Cardiac septum (tissue), 1 donor: ENCODE measurements around the gene SLC2A5. TPM values are rescaled to one million over a fixed set of nuclear protein-coding genes. Genes with fewer than 3 reads are reported as not detected.

ENCODE experiments used
- DNase-seq: peaks from one replicate; pipeline ENCODE4 v3.0.0-alpha.2; 2020; ENCODE audit warnings: low spot score
- intact Hi-C: fragments of 100-400 bp; cut with DNase I; formaldehyde crosslinking; loops from one replicate; pipeline ENCODE4 v1.14.0; 2022
- long read RNA-seq: library from polyadenylated mRNA; unstranded; transcript quantifications from one replicate; pipeline ENCODE4 v2.0.0, GENCODE V29; 2021
- total RNA-seq: library from RNA; stranded (reverse); fragmentation: NEBNext Ultra II Directional; extraction: Animal tissue kit (Norgen Biotek cat#: 25700); gene quantifications from one replicate; pipeline ENCODE4 v1.2.1, GENCODE V29; 2021
- donor health status: DM: no; HTN: no; CAD: no.

The SLC2A5 gene, protein sequence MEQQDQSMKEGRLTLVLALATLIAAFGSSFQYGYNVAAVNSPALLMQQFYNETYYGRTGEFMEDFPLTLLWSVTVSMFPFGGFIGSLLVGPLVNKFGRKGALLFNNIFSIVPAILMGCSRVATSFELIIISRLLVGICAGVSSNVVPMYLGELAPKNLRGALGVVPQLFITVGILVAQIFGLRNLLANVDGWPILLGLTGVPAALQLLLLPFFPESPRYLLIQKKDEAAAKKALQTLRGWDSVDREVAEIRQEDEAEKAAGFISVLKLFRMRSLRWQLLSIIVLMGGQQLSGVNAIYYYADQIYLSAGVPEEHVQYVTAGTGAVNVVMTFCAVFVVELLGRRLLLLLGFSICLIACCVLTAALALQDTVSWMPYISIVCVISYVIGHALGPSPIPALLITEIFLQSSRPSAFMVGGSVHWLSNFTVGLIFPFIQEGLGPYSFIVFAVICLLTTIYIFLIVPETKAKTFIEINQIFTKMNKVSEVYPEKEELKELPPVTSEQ
- 1.5 TPM for total RNA-seq
- long read RNA-seq, partial matches to known transcripts: 0 of 1 reads
- long read RNA-seq, other reads (novel, unspliced or antisense): 1 of 1 reads

DNA sequence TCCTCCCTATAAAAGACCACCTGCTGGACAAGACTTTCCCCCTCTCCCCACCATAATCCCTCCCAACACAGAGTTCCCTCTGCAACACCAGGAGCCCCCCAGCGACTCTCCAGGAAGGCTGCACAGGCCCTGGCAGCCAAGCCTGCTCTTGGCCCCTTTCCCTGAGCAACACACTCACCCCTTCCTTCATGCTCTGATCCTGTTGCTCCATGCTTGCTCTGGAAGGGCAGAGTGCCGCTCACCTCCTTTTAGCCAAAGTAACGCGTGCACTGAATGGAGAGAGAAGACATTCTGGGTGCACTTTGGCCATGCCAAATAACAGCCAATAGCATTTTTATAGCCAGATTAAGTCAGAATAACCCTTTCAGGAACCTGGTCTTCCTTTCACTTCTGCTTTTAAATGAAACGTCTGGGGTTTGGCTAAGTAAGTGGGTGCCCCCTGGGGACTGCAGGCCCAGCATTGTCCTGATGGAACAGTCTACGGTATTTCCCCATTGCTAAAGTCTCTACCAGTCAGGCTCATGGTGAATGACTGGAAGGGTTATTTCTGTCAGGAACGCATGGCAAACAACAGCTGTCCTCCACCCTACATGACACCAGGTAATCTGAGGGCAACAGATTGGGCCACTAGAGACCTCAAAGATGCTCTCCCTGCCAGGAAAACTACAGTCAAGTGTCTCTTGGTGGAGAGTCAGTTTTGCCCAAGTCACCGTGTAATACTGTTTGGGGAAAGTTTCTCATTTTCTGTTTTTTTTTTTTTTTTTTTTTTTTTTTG, at the start of gene SLC2A5:
Gene SLC2A5, minus strand, starts transcription at position 310 of the 775 bp plus-strand sequence. Its CDS starts 99 bp downstream, at position 211.
- no peak for DNase-seq
- intact Hi-C loops: no loop called here

DNA sequence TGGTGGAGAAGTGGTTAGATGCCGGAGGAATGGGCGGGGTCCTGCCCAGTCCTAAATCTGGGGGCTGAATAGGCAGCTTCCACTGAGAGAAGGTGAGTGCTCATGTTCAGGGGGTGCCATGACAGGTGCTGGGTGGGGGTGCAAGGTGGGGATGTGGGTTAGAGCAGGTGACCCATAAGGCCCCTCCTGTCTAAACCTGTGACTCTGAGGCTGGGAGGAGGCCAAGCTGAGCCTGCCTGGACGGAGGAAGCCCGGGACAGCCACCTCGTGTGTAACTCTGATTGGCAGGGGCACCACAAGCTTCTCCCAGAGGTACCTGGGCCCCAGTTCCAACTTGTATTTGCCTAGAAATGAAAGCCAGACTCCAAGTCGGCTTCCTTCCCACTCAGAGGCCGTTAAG, 48.8 kb upstream of the SLC2A5 start:
- intact Hi-C loops: loop anchor here (10.0 kb wide), 1 partner anchor 337 kb away; no protein-coding TSS in a partner anchor
- DNase-seq: no peak

DNA sequence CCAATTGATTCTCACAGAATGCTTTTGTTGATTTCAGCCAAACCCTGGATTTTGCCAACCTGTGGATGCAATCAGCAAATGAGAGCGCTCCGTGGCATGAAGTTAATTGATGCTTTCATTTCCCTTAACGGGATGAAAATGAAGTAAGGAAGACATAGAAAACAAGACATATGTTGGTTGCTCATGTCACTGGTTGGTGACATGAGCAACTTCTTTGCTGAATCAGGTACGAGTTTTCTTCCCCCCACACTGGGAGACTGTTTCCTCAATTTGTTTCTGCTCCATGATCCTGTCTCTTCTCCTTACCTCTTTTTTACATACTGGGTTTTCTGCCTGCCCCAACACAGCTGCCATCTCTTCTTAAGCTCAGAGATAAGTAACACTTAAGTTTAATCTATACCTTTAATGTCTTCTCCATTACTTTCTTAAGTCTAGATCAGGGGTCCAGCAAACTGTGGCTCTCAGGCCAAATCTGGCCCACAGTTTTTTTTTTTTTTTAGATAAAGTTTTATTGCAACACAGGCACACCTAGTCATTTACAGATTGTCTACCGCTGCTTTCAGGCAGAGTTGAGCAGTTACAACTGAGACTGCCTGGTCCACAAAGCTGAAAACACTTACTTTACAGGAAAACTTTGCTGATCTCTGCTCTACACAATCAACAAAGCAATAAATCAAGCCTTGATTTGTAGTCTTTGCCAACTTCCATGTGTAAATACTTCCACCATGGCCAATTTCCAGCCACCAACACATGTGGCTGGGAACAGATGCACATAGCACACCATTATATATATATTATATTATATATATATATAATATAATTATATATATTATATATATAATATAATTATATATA, 46.1 kb upstream of the SLC2A5 start:
- intact Hi-C loops: loop anchor here (10.0 kb wide), 1 partner anchor 339 kb away; no protein-coding TSS in a partner anchor
- no peak for DNase-seq

DNA sequence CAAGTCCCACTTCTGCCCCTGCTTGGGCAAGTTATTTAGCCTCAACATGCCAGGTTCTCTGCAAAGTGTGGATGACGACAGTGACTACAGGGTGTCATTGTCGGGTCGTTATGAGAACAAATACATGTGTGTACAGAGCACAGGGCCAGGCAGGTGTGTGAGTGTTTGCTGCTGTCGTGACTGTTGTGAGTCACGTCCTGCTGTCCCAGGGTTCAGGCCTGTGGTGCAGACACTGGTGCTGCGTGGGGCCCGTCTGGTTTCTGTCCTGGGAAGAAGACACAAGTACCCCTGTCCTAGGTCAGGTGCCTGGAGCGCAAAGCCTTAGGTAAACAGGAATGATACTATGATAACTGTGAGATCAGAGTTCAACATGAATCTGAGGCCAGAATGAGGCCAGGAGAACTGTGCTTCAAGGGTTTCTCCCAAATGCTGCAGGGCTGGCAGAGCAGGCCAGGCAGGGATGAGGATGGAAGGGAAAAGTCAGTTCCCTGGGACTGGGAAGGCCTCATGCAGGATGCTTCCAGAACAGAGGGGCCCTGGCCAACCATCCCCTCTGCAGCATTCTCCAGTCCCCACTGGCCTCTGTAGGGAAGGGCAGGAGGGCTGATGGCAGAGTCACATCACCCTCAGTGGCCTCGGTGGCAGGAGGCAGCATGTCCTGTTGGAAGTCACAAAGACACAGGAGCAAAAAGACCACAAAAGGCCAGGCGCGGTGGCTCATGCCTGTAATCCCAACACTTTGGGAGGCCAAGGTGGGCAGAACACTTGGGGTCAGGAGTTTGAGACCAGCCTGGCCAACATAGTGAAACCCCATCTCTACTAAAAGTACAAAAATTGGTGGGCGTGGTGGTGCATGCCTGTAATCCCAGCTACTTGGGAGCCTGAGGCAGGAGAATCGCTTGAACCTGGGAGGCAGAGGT, 43.8 kb upstream of the SLC2A5 start:
- intact Hi-C loops: loop anchor here (5.0 to 10.0 kb wide), 2 partner anchors 342 to 379 kb away; no protein-coding TSS in a partner anchor
- DNase-seq: peak; percentile 63

DNA sequence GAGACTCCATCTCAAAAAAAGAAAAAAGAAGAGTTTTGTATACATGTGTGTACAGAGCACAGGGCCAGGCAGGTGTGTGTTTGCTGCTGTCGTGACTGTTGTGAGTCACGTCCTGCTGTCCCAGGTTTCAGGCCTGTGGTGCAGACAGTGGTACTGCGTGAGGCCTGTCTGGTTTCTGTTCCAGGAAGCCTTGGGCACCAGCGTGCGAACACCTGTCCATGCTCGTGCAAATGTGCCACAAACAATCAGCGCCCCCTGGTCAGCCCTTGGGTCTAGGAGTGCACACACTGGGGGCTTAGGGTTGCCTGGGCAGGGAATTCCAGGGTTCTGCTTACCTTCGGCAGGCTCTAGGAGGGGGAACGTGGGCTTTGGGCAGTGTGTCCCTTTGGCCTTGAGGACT, 42.5 kb upstream of the SLC2A5 start:
- intact Hi-C loops: loop anchor here (5.0 to 10.0 kb wide), 2 partner anchors 343 to 380 kb away; no protein-coding TSS in a partner anchor
- DNase-seq: no peak

DNA sequence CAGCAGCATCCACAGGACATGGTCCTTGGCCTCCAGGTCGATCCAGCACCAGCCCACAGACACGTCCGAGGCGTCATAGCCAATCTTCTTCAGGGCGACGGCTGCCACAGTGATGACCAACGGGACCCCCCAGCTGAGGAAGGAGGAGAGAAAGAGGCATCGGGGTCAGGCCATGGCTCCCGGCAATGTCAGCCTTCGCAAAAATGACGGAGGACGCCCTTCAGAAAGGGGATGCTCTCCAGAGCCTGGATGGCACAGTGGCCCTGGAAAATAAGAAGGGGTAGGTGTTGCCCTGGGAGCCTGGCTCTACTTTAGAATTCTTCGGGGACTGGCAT, 41.9 kb upstream of the SLC2A5 start:
- no peak for DNase-seq
- intact Hi-C loops: loop anchor here (5.0 to 10.0 kb wide), 2 partner anchors 343 to 381 kb away; no protein-coding TSS in a partner anchor

DNA sequence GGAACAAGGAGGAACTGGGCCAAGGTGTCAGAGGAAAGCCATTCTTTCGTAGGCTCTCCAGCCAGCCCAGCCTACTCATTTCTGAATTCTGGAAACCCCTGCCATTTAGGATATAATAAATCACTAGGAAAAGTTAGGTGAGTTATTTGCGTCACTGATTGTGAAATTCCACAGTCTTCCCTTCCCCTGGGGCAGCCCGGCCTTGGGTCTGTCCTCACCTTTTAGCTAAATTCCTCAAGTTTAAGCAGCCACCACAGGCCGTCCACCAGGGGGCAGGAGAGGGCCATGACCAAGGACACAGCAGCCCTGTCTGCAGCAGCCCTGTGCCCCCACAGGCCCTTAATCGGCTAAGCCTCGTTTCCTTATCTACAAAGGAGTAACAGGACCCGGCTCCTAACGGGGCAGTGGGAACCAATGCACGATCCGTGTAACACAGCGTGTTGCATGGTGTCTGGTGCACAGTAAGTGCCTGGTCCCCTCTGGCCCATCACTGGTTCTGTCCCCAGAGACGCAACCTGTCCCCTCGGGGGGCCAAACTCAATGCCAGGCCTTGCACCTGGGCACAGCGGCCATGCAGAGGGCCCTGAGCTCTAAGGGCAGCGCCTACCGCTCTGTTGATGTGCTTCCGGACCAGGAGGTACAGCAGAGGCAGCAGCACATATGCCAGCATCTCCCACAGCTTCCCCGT, 41.4 kb upstream of the SLC2A5 start:
- intact Hi-C loops: loop anchor here (1.0 to 10.0 kb wide), 3 partner anchors 85 to 381 kb away; no protein-coding TSS in a partner anchor
- DNase-seq: peak; percentile 93

DNA sequence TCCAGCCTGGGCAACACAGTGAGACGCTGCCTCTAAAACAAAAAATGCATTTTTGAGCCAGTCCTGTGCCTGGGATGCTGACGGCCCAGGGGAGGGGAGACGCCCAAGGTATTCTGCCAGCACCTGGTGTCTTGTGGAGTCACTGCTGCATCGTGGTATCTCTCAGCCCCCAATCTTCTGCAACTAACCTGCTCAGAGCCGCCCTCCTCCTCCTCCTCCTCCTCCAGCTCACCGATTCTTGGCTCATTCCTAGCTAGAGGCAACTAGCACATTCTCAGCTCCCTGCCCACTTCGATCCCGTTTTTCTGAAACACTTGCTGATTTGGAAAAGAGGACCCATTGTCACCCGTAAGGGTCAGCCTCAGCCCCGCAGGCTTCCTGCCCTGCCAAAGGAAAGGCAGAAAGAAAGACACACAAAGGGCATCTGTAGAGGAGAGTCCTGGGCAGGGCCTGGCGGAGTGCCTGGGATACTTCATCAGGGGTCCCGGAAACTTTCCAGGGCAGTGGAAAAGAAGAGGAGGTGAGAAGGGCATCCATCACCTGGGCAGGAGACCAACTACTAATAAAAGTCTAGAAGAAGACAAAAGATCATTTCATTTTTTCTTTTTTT, 38.7 kb upstream of the SLC2A5 start:
- intact Hi-C loops: no loop called here
- peak; percentile 70 for DNase-seq

DNA sequence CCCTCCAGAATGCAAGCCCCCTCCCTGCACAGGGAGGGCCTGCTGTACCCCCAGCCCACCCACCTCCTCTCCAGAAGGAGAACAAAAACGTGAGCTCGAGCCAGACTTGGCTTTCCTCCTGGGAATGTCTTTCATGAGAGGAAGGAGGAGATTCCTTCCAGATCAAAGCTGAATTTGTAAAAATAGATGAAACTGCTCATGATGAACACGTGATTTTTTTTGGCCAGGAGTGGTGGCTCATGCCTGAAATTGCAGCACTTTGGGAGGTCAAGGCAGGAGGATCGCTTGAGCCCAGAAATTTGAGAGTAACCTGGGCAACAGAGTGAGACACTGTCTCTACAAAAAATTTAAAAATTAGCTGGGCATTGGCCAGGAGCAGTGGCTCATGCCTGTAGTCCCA, 37.7 kb upstream of the SLC2A5 start:
- intact Hi-C loops: no loop called here
- DNase-seq: peak; percentile 9

DNA sequence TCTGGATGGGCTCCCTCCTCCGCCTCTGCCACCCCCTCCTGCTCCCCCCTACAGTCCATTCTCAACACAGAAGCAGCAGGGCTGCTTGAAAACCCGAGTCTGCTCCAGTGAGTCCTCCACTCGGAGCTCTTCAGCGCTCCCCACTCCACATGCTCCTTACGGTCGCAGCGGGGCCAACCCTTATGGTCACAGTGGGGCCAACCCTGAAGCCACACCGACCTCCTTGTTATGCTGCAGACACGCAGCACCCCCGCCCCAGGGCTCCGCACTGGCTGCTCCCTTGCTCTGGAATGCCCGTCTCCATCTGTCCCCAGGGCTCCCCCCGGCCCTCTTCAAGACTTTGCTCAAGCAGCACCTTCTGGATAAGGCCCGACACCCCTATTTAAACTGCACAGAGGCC, 36.9 kb upstream of the SLC2A5 start:
- no peak for DNase-seq
- intact Hi-C loops: no loop called here

DNA sequence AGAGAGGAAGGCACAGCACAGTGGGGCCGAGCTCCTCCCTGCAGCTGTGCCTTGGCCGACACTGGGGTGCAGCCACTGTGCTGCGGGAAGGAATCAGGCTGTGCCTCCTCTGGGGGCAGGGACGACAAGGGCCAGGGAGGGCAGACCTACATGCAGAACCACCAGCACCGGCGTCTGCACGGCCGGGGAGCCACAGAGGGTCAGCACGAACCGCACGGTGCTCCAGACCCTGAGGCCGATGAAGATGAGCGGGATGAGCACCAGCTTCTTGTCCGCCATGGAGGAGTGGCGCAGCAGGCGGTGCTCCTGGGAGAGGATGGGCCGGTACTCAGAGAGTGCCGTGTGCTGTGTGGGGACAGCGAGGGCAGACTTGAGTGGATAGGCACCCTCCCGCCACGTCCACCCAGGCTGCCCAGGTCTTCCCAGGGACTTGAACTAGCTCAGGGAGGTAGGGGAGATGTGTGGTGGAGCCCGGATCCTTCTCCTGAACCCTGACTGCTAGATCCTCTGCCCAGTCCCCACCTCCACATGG, 36.0 kb upstream of the SLC2A5 start:
- peak; percentile 43 for DNase-seq
- intact Hi-C loops: no loop called here

DNA sequence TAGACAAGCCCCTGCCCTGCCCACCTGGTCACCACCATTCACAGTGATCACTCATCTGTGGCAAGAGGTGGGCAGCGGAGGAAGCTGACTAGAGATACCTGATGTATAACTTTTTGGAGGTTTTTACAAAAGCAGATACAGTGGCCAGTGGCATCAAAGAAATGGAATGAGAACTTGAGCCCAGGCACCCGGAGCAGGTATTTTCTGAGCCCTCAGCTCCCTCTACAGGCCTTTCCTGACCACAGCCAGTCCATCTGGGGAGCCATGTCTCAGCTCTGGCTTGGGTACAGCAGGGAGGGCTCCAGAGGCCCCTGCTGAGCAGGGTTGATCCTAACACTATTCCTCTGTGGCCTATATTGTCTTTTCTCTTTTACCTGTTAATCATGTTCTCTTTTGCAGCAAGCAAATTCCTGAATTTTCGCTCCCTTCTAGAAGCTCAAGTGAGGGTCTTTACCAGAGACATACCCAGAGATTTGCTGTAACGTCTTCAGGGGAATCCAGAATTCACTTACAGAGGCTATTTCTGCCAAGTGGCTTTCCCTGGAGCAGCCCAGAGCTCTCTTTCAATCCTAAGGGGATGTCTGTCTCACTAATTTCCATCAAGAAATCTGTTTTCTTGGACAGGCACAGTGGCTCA, 32.2 kb upstream of the SLC2A5 start:
- DNase-seq: no peak
- intact Hi-C loops: loop anchor here (2.0 to 5.0 kb wide), 2 partner anchors 93 to 184 kb away; no protein-coding TSS in a partner anchor

DNA sequence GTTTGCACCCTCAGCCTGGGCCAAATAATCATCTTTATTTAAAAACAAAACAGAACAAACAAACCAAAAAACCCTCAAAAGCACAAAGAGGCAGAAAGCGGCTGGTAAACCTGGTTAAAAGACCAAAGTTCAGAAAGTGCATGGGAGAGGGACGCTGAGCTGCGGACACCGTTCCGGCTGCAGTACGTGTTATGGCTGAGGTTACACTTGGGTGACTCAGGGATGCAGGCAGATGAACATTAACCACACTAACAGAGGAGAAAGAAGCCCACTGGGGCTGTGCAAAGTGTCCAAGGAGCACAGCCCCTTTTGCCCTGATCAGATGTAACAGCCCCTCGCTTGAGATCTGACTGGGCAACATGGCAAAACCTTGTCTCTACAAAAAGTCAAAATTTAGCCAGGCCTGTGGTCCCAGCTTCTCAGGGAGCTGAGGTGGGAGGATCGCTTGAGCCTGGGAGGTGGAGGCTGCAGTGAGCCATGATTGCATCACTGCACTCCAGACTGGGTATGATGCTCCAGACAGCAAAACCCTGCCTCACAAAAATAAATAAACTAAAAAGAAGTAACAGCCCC, 31.1 kb upstream of the SLC2A5 start:
- peak; percentile 47 for DNase-seq
- intact Hi-C loops: loop anchor here (2.0 to 5.0 kb wide), 2 partner anchors 92 to 183 kb away; no protein-coding TSS in a partner anchor

DNA sequence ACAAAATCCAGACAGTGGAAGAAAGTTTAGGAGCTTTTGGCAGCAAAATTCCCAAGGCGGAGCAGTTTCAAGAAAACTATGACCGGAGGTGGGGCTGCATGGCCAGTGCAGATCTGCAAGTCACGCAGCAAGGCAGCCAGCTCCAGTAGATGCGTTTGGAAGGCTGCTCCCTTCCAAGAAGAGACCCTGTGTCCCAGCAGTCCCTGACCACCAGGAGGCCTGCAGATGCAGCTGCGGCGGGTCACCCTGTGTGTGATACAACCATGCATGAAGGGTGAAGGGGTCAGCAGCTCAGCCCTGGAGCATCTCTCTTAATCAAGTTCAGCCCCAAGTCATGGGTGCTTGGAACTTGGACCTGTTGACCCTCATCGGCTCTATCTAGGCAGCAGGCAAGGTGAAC, 30.1 kb upstream of the SLC2A5 start:
- intact Hi-C loops: no loop called here
- DNase-seq: peak; percentile 60

DNA sequence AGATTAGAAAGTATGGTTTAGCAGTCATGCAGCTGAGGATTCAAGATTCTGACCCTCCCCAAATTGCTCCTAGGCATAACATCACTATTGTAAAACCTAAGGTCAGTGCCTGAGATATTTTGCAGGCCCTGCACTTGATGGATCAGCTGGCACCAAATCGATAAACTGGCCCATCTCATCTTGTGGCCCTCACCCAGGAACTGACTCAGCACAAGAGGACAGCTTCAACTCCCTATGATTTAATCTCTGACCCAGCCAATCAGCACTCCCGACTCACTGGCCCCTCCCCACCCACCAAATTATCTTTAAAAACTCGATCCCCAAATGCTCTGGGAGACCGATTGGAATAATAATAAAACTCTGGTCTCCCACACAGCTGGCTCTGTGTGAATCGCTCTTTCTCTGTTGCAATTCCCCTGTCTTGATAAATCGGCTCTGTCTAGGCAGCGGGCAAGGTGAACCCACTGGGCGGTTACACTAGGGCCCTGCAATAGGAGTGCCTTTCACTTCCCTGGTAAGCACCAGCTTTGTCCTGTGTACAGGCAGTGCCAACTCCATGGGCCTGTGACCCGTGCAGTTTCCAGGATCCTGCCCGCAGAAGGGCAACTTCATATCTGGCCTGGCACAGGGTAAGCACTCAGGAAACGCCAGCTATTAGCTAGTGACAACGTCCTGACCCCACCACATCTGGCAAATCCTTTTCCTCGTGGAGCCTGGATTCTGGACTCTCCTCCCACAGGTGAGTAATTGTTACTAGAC, 28.7 kb upstream of the SLC2A5 start:
- intact Hi-C loops: no loop called here
- DNase-seq: peak; percentile 44
